ENCODE measurements around the gene PHACTR1.

DNA sequence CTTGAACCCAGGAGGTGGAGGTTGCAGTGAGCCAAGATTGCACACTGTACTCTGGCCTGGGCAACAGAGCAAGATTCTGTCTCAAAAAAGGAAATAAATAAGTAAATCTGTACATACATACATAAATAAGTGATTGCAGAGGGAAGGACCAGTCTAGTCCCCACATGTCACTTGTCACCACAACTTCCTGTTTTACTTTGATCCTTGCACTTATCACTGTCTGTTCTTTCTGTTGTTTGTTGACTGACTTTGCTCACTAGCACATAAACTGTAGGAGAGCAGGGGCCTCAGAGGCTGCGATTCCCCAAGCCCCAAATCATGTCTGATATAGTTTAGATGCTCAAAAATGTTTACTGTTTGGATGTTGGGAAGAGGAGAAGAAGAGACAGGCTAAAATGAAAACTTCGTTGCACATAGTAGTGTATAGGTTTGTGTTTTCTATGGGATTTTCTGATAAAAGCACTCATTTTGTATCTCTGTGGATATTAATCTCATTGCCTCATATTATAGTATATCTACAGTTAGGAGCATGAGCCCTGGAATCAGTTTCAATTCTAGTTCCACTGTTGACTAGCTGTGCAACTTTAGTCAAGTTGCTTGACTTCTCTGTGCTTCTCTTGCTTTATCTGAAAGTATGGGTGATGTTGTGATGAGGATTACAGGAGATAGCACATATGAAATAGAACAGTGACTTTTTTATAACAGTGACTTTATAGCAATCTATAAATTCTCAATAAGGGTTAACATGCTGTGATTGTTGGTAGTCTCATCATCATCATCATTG, 446.8 kb downstream of the PHACTR1 start:
- no peak for TF ChIP-seq CTCF (IDR thresholded peaks at IDR 0.05)
- TF ChIP-seq POLR2A (IDR thresholded peaks at IDR 0.05), result no peak
